H9 (cell line): Measurements from ENCODE around the gene ANKRD30A. TPM values are rescaled to one million over a fixed set of nuclear protein-coding genes. Genes with fewer than 3 reads are reported as not detected.

Experiments
- DNase-seq: peaks from one replicate; pipeline ENCODE4 v3.0.0-alpha.2; 2017
- H2AFZ ChIP-seq: one replicate; pipeline ENCODE4 v1.6.1; 2013; ENCODE audit warnings: mild to moderate bottlenecking, low read length, control low read depth, moderate library complexity
- H2AK5ac ChIP-seq: 2 replicates; pipeline ENCODE4 v1.6.1; 2013; ENCODE audit warnings: low read length, control low read depth, mixed read lengths; ENCODE audit not compliant: insufficient read length
- H2BK120ac ChIP-seq: one replicate; pipeline ENCODE4 v1.6.1; 2013; ENCODE audit warnings: low read depth, mild to moderate bottlenecking, low read length, control low read depth, inconsistent platforms; ENCODE audit not compliant: poor library complexity, severe bottlenecking
- H2BK12ac ChIP-seq: 2 replicates; pipeline ENCODE4 v1.6.1; 2013; ENCODE audit warnings: low read length, control low read depth, mixed read lengths, low read depth; ENCODE audit not compliant: insufficient read length
- H2BK15ac ChIP-seq: 2 replicates; pipeline ENCODE4 v1.6.1; 2013; ENCODE audit warnings: low read depth, low read length, control low read depth
- H2BK20ac ChIP-seq: one replicate; pipeline ENCODE4 v1.6.1; 2013; ENCODE audit warnings: low read depth, mild to moderate bottlenecking, low read length, control low read depth, inconsistent platforms; ENCODE audit not compliant: poor library complexity, severe bottlenecking
- H2BK5ac ChIP-seq: 2 replicates; pipeline ENCODE4 v1.6.1; 2013; ENCODE audit warnings: low read length, control low read depth, mixed read lengths; ENCODE audit not compliant: insufficient read length
- H3K14ac ChIP-seq: 2 replicates; pipeline ENCODE4 v1.6.1; 2013; ENCODE audit warnings: low read length, control low read depth; ENCODE audit not compliant: insufficient read depth
- H3K18ac ChIP-seq: 2 replicates; pipeline ENCODE4 v1.6.1; 2013; ENCODE audit warnings: low read depth, mild to moderate bottlenecking, mixed read lengths, low read length, control low read depth; ENCODE audit not compliant: insufficient read length
- H3K23ac ChIP-seq: 2 replicates; pipeline ENCODE4 v1.6.1; 2013; ENCODE audit warnings: low read length, control low read depth, mixed read lengths, low read depth; ENCODE audit not compliant: insufficient read length
- H3K23me2 ChIP-seq: 2 replicates; pipeline ENCODE4 v1.6.1; 2013; ENCODE audit warnings: low read depth, mild to moderate bottlenecking, mixed read lengths, low read length, control low read depth; ENCODE audit not compliant: insufficient read length, poor library complexity, severe bottlenecking
- H3K27ac ChIP-seq: 2 replicates; pipeline ENCODE4 v1.5.1; 2013; ENCODE audit warnings: low read length, control low read depth, mixed read lengths, low read depth; ENCODE audit not compliant: insufficient read length
- H3K27me3 ChIP-seq: 2 replicates; pipeline ENCODE4 v1.6.1; 2013; ENCODE audit warnings: low read length, control low read depth, inconsistent platforms; ENCODE audit not compliant: insufficient read depth
- H3K4ac ChIP-seq: 2 replicates; pipeline ENCODE4 v1.6.1; 2013; ENCODE audit warnings: low read depth, mild to moderate bottlenecking, control low read depth, inconsistent platforms, low read length, moderate library complexity
- H3K4me1 ChIP-seq: 2 replicates; pipeline ENCODE4 v1.6.1; 2013; ENCODE audit warnings: low read length, control low read depth, inconsistent platforms; ENCODE audit not compliant: insufficient read depth
- H3K4me2 ChIP-seq: 2 replicates; pipeline ENCODE4 v1.6.1; 2013; ENCODE audit warnings: low read length, control low read depth, mixed read lengths; ENCODE audit not compliant: insufficient read length, insufficient read depth
- H3K56ac ChIP-seq: 2 replicates; pipeline ENCODE4 v1.6.1; 2013; ENCODE audit warnings: low read depth, mild to moderate bottlenecking, mixed read lengths, low read length, control low read depth; ENCODE audit not compliant: insufficient read length
- H3K79me1 ChIP-seq: 2 replicates; pipeline ENCODE4 v1.6.1; 2013; ENCODE audit warnings: low read depth, mild to moderate bottlenecking, moderate library complexity, low read length, control low read depth, inconsistent platforms; ENCODE audit not compliant: insufficient read depth, poor library complexity, severe bottlenecking
- H3K79me2 ChIP-seq: 2 replicates; pipeline ENCODE4 v1.6.1; 2013; ENCODE audit warnings: low read length, control low read depth, inconsistent platforms; ENCODE audit not compliant: insufficient read depth
- H3K9ac ChIP-seq: 2 replicates; pipeline ENCODE4 v1.6.1; 2013; ENCODE audit warnings: low read length, control low read depth, mixed read lengths; ENCODE audit not compliant: insufficient read length; ENCODE audit errors: extremely low read depth
- H3K9me3 ChIP-seq: one replicate; pipeline ENCODE4 v1.6.1; 2013; ENCODE audit warnings: low read depth, low read length, inconsistent platforms; ENCODE audit not compliant: control insufficient read depth
- H3T11ph ChIP-seq: one replicate; pipeline ENCODE4 v1.6.1; 2013; ENCODE audit warnings: mild to moderate bottlenecking, low read length, control low read depth, inconsistent platforms
- H4K20me1 ChIP-seq: one replicate; pipeline ENCODE4 v1.6.1; 2013; ENCODE audit not compliant: control insufficient read depth, insufficient read length, insufficient read depth
- H4K5ac ChIP-seq: 2 replicates; pipeline ENCODE4 v1.6.1; 2013; ENCODE audit warnings: low read depth, mild to moderate bottlenecking, mixed read lengths, low read length, control low read depth; ENCODE audit not compliant: insufficient read length
- H4K8ac ChIP-seq: replicated peaks from 2 replicates; pipeline ENCODE4 v1.6.1; 2013; ENCODE audit warnings: low read length, control low read depth, mixed read lengths, low read depth; ENCODE audit not compliant: insufficient read length
- H4K91ac ChIP-seq: 2 replicates; pipeline ENCODE4 v1.6.1; 2013; ENCODE audit warnings: low read depth, mild to moderate bottlenecking, moderate library complexity, mixed read lengths, low read length, control low read depth; ENCODE audit not compliant: insufficient read length
- H3K27ac Mint-ChIP-seq, 3 experiments: 2 replicates in 2 of 3; 3 replicates in 1 of 3; pipeline ENCODE4 v1.8.0; 2020 to 2021; ENCODE audit warnings: mixed read lengths in 3 of 3, mild to moderate bottlenecking in 1 of 3, moderate library complexity in 1 of 3
- H3K27me3 Mint-ChIP-seq: 2 replicates; pipeline ENCODE4 v1.8.0; 2021; ENCODE audit warnings: low read depth, mild to moderate bottlenecking, moderate library complexity, mixed read lengths
- H3K36me3 Mint-ChIP-seq, 3 experiments: 2 replicates in 2 of 3; 3 replicates in 1 of 3; pipeline ENCODE4 v1.8.0; 2020 to 2021; ENCODE audit warnings: low read depth in 3 of 3, mixed read lengths in 3 of 3; ENCODE audit not compliant: insufficient read depth in 1 of 3
- H3K4me1 Mint-ChIP-seq, 2 experiments: 2 replicates each; pipeline ENCODE4 v1.8.0; 2020; ENCODE audit warnings: mixed read lengths in 2 of 2
- H3K4me3 Mint-ChIP-seq, 2 experiments: 2 replicates in 1 of 2; 3 replicates in 1 of 2; pipeline ENCODE4 v1.8.0; 2020 to 2021; ENCODE audit warnings: mild to moderate bottlenecking in 2 of 2, mixed read lengths in 2 of 2, moderate library complexity in 1 of 2
- H3K9me3 Mint-ChIP-seq, 2 experiments: 2 replicates in 1 of 2; 3 replicates in 1 of 2; pipeline ENCODE4 v1.8.0; 2020; ENCODE audit warnings: mild to moderate bottlenecking in 2 of 2, mixed read lengths in 2 of 2, moderate library complexity in 1 of 2
- CTCF ChIP-seq: fragments of 200-600 bp; sonication (generic); conservative IDR thresholded peaks from 3 replicates; pipeline ENCODE4 v1.8.0; 2021; ENCODE audit warnings: antibody characterized with exemption, mild to moderate bottlenecking
- WGBS: extraction: QIAGEN DNeasy Blood & Tissue Kit; methylation state at CpG from one replicate; pipeline ENCODE4 v1.1.7; 2013; ENCODE audit warnings: missing lambda C conversion rate, low lambda C conversion rate, mixed read lengths; ENCODE audit not compliant: insufficient read length; ENCODE audit errors: extremely low coverage; 5-methylcytosine and 5-hydroxymethylcytosine counted together
- total RNA-seq: library from RNA; stranded (reverse); gene quantifications from 2 replicates; pipeline ENCODE4 v1.2.1, GENCODE V29; 2021

The ANKRD30A gene
- total RNA-seq, 1 experiment from 2014 or later = not detected

- no peak overlapping the region for H4K5ac ChIP-seq
- no peak overlapping the region for H3K4ac ChIP-seq
- no peaks in the 10 kb centered on the region for H3K79me1 ChIP-seq
- no peaks in the 10 kb centered on the region for H3K23me2 ChIP-seq
- no peak overlapping the region for H3K27ac ChIP-seq
- H3K56ac ChIP-seq = no peak overlapping the region
- no peaks in the 10 kb centered on the region for H3K27me3 Mint-ChIP-seq
- no peaks in the 10 kb centered on the region for H3K27me3 ChIP-seq
- no peak overlapping the region for H3K4me2 ChIP-seq
- no peak for DNase-seq
- no peak overlapping the region for H4K8ac ChIP-seq
- H3K18ac ChIP-seq = no peak overlapping the region
- H3K14ac ChIP-seq = no peak overlapping the region
- TF ChIP-seq CTCF = no peak
- H3K79me2 ChIP-seq = no peaks in the 10 kb centered on the region
- no peaks in the 10 kb centered on the region for H4K20me1 ChIP-seq
- H3K4me1 ChIP-seq = no peaks in the 10 kb centered on the region
- no peak overlapping the region for H2AFZ ChIP-seq
- no peaks in the 10 kb centered on the region for H3K4me1 Mint-ChIP-seq
- H2BK120ac ChIP-seq = no peak overlapping the region
- H3K9me3 ChIP-seq = peaks cover 9% of the 10 kb centered on the region
- H3K9me3 Mint-ChIP-seq = peaks cover 56 to 69% of the 10 kb centered on the region in 2 experiments
- peaks cover 0 to 9% (median 0%) of the 10 kb centered on the region in 3 experiments; a peak in 3 of 7 replicates for H3K36me3 Mint-ChIP-seq
- no peak overlapping the region for H3K4me3 Mint-ChIP-seq
- H2BK5ac ChIP-seq = no peak overlapping the region
- no peak overlapping the region for H2AK5ac ChIP-seq
- H3K27ac Mint-ChIP-seq = no peak overlapping the region
- no peak overlapping the region for H3K23ac ChIP-seq
- no peak overlapping the region for H2BK12ac ChIP-seq
- no peak overlapping the region for H3T11ph ChIP-seq
- no CpG with 5 or more reads among the region's 21 CpGs for WGBS
- no peak overlapping the region for H3K9ac ChIP-seq
- H2BK15ac ChIP-seq = no peak overlapping the region
- no peak overlapping the region for H4K91ac ChIP-seq
- no peak overlapping the region for H2BK20ac ChIP-seq
These were observed 866 bp upstream of the ANKRD30A start for GRCh38 chr10:37124532-37124931.
